ENCODE measurements around the gene MOCS1.

Gene MOCS1

DNA sequence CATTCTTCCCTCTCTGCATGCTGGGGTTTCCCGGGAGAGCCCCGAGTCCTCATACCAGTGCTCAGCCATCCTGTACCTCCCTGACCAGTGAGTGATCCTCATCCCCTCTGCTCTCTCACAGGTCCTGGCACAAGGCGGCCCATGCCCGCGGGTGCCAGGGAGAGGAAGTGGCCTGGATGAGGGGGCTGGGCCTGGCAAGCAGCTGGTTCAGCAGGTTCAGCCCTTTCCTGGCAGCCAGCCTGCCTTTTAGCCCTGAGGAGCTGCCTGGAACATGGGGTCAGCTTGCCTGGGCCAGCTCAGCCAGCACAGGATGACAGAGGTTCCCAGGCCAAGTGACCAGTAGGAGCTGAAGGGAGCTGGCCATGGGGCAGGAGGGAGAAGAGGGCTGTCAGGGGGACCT lies 10.9 kb downstream of the MOCS1 start:
- no peak for DNase-seq

DNA sequence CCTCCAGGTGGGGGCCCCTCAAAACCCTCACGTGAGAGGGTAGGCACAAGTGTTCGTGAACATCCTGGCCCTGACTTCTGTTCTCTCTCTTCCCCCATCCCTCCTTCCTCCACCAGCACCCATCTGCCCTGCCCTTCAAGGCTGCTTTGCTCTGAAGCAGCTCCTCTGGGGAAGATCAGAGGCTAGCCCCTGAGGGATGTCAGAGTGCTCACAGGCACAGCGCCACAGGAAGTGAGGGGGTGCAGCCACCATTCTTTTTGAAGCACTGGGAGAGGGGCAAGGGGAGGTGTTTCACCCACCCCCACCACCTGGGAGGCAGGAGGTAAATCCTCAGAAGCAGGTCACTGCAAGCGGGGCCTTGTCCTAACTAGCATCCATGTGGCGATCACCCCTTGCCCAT lies 11.4 kb downstream of the MOCS1 start:
- no peak for DNase-seq

DNA sequence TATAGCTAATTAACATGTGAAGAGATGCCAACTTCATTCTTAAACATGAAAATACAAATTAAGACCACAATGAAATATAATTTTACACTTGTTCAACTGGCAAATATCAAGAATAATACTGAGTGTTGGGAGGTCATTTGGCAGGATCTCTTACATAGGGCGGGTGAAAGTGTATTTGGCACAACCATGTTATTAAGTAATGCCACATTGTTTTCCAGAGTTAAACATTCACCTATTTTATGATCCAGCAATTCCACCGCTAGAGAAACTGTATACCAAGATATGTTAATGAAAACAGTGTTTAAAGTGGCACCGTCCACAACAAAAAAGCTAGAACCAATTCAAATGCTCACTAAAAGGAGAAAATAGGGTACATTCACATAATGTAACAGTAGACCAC lies 14.1 kb downstream of the MOCS1 start:
- no peak for DNase-seq

DNA sequence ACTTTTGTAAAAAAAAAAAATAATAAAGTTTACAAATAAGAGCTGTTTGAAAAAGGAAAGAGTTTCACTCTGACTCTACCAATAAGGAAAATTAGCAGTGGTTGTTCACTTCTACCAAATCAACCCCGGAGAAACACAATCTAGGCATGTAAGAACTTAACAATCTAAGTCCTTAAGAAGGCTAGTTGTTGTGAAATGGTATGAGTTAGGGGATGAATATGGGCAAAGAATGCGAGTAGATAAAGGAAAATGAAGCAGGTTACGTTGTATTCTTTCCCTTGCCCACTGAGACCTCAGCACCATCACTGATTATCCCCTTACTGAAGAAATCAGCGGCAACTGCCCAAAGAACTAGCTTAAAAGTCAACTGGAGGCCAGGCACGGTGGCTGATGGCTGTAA lies 15.4 kb downstream of the MOCS1 start:
- DNase-seq: no peak

DNA sequence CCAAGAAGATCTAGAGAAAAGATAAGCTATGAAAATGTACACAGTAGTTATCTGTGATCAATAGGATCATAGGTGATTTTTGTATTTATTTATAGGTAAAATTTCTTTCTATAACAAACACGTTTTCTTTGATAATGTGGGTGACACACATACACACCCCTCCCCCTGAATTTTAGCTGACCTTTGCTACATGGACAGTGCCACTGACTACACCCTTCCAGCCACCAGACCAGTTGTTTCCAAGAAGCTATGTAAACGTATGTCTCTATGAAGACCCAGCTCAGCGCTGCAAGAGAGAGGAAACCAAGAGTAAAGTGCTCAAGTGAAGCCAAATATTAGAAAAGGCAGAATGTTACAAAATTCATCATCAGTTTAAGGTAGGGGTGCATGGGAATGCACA lies 16.3 kb downstream of the MOCS1 start:
- no peak for DNase-seq

DNA sequence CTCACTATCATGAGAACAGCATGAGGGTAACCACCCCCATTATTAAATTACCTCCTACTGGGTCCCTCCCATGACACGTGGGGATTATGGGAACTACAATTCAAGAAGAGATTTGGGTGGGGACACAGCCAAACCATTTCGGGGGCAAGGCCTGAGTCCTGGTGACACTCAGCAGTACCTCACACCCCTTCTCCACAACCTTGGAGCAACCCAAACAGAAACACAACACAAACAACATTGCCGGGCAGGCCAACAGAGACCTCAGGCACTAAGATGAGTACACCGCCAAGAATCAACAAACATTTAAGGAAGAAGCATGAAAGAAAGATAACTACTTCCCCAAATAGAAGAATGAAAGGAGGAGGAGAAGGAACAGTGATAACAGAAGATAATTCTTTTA lies 16.9 kb downstream of the MOCS1 start:
- DNase-seq: no peak

DNA sequence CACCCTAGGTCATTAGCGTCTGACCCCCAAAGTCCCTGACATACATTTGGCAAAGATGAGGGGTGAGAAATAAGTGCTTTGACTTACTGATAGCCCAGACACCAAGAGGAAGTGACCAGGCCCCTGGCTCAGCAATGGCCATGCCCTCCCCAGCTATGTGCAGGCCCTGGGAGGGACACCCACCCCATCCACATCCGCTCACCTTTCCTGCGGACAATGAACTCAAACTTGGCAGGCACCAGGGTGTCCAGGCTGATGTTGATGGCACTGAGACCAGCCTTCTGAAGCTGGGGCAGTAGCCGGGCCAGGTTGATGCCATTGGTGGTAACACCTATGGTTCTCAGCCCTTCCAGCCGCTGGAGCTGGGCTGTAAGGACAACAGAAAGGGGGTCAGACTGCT lies 18.4 kb downstream of the MOCS1 start:
- DNase-seq: no peak

DNA sequence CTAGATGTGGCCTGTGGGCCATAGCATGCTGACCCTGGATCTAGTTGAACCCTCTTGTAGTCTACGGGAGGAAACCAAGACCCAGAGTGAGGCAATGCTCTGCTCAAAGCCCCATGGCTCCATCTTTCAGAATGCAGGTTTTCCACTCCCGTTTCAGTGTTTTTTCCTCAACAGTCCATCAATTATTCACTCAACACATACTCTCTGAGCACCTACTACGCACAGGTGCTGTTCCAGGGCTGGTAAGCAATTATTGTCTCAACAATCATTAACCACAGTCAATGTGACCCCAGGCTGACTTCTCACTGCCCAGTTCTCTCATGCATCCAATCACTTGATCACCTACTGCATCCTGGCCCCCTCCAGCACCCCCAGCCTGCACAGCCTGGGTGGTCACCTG lies 20.0 kb downstream of the MOCS1 start:
- DNase-seq: no peak

DNA sequence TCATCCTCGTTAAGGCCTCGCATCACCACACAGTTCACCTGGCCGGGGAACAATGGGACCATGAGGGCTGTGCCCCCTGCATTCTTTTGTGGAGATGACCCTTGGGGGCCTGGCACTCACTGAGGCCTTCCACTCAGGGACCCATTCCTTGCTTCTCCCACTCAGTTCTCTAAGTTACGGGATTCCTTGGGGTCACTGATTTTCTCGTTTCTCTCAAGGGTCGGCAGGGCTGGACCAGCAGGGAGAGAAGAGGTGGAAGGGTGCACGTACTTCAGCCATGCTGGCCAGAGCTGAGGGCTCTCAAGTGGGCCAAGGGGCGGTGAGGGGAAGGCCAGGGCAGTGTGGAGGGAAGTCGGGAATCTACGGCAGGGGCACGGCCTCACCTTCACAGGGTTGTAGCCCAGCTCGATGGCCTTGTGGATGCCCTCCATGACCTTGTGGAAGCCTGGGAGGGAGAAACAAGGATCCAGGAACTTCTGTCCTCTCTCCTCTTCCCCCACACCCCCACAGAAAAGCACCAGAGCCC lies 20.8 kb downstream of the MOCS1 start:
- DNase-seq: no peak

DNA sequence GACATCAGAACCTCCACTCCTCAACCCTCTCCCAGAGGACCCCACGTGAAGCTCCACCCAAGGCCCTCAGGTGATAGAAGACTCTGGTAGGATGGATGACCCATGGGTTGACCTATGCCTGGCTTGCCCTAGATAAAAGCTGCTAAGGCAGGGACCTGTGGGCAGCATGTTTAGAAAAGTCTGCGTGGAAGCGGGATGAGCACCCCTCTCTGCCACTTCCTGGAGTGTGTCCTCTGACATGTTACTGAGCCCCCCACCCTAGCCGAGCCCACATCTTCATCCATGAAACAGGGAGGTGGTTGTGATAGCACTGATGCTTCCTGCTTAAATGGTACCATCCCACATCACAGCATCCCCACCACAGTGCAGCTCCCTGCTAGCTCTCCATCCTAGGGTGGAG lies 21.8 kb downstream of the MOCS1 start:
- no peak for DNase-seq

DNA sequence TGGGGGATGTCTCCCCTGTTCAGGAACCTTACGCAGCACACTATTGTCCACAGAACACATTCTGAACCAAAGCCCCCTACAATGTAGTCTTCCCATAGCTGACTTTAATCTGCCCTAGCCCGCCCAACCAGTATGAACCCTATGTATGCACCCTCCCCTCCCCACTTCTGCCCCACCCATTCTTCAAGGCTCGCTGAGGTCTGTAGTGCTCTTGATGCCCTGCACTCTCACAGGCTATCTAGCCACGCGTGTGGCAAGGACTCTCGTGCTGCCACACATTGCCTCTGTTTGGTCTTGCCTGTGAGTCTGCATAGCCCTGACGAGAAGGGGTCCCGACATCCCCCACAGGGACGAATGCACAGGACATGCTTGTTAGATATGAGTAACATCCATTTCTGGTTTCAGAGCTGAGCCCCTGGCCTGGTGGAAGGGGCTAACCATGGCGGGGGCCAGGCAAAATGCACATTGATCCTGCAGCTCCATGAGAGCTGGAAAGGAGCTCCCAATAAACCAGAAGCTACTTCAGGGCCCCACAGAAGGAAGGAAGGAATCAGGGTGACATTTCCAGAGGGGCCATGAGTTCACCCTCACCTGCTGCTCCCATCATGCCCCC lies 22.6 kb downstream of the MOCS1 start:
- DNase-seq: no peak

DNA sequence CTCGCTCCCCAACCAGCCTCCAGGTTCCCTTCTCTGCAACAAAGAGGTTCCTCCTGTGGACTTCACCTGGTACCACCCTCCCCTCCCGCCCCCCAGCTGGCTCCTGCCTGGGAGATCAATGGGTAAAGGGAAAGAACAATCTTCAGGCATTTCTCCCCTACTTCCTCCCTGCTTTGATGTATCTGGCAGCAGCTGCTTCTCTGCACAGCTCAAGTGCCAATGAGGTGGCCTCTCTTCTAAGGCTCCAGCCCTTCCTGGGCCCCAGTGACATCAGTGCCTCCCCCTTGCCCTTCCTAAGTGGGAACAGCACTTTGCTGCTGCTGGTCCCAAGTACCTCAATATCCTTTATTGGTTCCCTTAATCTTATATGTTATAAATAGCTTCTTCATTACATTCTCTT lies 23.5 kb downstream of the MOCS1 start:
- DNase-seq: no peak

DNA sequence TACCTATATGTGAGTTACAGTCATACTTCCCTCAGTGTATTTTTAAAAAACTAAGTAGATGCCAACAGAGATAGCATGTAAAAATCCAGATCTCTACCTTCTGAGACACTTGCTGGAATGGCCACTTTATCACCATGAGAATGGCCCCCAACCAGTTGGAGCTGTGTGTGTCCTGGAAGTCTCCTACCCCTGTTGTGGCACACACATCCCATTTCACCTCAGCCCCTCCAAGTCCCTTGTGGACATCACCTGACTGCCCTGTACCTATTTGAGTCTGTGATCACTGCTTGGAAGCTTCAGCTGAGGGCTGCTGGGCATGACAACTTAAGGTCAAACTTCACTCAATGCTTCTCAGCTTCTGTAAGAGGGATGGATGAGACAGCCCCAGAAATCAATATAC lies 24.1 kb downstream of the MOCS1 start:
- no peak for DNase-seq

DNA sequence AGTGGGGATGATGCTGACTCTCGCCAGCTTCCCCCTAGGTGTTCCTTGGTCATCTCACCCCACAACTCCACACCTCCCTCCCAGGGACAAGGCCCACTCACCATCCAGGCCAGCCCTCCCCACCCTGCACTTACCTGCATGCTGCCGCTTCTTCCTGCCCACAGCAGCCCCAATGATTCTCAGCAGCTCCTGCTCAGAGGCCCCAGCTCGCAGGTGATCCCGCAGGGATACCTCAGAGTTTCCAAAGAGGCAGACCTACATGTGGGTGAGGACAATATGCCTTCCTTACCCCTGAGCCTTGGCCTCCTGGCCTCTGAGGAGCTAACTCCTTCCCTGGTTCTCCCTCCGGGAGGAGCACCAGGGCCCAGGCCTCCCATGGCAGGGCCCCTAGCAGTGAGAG lies 24.6 kb downstream of the MOCS1 start:
- DNase-seq: no peak

DNA sequence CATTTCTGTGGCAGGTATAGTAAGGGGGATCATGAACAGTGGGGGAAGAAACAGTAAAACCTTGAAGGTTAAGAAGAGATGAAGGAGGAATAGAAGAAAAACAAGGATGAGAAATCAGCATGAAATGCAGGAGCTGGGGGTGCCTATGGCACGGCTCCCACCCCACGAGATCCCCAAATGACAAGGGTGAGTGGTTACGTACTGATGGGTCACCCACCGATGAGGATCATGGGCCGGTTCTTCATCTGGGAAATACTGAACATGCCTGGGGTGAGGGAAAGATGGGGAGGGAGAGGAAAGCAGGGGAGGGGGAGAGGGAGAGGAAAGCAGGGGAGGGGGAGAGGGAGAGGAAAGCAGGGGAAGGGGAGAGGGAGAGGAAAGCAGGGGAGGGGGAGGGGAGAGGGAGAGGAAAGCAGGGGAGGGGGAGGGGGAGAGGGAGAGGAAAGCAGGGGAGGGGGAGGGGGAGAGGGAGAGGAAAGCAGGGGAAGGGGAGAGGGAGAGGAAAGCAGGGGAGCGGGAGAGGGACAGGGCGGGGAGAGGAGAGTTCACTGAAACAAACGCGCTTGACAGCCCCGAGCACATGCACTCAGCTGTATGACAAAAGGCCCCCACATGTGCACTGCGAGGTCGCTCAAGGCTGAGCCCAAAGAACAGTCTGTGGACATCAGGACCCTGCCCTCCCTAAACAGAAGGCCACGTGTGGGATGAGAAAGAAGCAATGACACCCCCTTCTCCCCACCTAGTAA lies 25.3 kb downstream of the MOCS1 start:
- DNase-seq: no peak

DNA sequence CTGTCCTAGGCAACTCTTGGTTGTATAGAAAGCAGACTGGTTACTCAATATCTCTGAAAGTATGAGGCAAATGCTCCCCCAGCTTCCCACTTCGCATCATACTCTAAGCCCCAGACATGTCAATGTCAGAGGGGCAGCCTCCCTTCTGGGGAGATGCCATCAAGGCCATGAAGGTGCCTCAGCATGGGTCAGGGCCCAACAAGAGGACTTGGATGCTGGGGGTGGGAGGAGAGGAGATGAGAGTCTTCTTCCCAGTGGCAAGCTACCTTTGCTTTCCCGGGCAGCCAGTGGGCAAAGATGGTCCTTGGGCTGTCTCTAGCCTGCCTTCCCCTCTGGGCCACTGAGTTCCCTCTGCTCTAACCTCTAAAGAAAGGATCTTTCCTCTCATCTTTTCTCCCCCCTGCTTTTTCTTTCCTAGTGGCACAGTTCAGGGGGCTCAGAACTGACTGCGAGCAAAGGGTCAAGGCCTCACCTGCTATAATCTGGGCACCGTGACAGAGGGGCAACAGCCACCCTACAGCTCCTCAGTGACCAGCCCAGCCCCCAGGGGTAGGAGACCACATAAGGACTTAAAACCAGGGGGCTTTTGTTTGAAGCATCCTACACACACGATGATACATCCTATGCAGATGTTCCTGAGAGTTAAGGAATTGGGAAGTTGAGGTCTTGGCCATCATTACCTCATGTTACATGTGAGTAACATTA lies 26.2 kb downstream of the MOCS1 start:
- DNase-seq: no peak

DNA sequence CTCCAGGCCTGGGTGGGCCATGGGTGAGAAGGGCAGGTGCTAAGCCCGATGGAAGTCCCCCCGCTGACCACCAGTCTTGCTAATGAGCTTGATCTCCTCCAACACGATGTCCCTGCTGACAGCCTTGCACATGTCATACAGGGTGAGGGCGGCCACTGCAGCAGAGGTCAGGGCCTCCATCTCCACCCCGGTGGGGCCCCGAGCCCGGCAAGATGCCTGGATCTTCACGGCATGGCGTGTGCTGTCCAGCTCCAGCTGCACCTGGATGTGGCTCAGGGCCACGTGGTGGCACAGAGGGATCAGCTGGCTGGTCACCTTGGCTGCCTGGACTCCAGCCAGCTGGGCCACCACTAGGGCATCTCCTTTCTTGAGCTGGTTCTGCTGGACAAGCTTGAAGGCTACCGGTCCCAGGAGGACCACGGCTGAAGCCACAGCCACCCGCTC lies 27.9 kb downstream of the MOCS1 start:
- no peak for DNase-seq

DNA sequence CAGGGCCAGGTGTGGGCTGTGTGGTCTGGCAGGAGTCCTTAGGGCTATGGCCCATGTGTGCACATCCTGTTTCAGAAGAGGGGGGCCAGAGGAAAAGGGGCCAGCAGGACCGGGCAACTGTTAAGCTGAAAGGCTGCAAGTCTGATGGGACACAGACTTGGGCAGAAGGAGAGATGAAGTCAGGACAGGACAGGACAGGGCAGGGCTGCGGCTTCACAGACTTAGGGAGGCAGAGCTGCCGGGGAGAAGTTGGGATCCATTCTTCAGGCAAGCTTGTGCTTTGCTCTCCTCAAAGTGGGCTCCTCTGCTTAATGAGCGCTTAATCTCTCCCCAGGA lies 28.7 kb downstream of the MOCS1 start:
- no peak for DNase-seq

DNA sequence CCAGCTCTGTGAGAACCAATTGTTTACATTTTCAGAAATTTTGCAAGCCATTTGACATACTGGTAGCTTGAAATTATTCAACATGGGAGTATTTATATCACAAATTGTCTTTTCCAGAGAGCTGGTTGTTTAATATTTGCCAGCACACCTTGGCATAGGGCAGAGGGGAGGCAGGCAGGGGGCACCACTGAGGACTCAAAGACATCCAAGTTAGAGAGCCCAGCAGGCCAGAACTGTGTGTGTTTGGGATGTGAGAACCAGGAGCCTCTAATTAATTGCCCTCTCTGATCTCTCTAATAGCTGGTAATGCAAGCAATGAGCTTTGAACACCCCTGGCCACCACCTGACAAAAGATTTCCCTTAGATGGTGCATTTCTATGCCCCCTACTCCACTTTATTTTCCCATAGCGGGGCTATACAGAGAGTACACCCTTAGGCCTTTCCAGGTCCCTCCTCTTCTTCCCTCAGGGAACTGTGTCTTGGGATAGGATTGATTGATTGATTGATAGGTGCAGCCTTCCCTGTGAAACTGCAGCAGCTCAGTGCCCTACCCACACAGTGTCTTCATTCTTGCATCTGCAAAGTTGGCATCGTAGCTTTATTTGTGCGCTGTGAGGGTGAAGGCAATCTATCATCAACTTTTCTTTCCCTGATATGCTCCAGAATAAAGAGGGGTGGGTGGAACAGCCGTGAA lies 29.2 kb downstream of the MOCS1 start:
- DNase-seq: no peak

DNA sequence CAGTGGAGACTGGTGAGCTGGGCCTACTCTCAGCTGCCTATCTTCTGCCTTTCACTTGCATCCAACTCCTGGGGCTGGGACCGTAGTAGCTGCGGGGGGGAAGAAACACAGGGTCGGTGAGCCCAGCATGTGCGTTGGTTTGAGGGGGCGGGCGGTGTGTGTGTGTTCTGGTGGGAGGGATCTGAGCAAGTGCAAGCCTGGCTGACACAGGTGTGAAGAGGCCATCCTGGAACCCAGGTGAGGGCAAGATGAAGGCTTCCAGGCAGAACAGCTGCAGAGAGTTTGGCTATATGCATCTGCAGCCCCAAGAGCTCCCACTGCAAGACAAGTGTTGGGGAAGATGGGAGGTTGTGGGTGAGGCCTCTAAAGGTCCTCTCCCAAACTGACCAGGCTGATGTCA lies 30.6 kb downstream of the MOCS1 start:
- no peak for DNase-seq

DNA sequence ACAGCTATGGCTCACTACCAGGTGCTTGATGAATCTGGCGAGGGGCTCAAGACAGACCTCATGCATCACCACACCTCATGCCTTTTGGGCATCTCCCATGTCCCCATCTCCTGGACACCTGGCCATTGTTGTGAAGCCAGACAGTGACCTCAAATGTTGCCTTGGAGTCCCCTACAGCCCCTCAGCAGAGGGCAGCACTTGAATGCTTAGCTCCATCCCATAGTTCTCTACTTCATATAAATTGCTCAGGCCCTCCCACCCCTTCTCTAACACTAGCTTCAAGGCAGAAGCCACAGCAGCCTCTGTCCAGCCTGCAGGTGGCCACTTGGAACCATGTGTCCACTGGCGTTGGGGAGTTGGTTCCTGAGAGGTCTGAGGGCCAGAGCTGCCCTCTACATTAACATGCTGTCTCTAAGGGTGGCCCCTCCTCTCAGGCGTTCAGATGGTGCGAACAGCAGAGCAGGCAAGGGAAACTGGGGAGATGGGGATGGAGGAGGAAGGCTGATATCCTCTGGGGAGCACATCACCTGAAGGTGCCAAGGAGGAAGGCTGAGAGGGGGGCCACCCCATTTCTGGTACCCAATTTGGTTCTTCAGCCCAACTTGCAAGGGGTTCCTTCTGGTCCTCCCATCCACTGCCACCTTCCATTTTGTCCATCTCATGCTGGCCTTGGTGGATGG lies 31.3 kb downstream of the MOCS1 start:
- DNase-seq: no peak

DNA sequence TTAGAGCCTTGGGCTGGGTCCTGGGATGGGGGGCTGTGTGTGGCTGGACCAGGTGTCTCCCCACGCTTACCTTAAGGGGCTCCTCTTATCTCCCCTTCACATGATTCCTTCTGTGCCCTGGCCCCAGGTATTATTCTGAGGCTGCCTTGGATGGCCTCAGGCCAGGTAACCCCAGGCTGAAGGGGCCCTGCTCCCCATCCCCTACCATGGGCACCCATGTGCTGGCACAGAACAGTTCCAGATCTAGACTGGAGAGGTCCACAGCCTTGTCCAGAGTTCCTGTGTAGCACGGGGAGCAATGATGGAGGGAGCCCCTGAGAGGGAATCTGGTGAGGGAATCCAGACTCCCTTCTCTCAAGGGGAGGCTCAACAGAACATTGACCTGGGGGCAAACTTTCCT lies 32.1 kb downstream of the MOCS1 start:
- no peak for DNase-seq

DNA sequence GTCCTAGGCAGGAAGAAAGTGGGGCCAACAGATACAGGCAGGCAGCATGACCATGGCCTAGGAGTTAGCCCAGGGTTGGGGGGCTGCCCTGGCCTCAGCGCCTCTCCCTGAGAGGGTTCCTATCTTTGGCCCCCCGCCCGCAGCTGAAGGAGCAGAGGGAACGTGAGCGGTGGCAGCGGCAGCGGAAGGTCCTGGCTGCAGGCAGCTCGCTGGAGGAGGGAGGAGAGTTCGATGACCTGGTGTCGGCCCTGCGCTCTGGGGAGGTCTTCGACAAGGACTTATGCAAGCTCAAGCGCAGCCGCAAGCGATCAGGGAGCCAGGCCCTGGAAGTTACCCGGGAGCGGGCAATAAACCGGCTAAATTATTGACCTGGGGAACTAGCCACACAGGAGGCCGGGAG lies 32.6 kb downstream of the MOCS1 start:
- no peak for DNase-seq
